H9 (cell line): ENCODE results near the gene KLHL1. TPM values are rescaled to one million over a fixed set of nuclear protein-coding genes. Genes with fewer than 3 reads are reported as not detected.

Experiments used
- DNase-seq: peaks from one replicate; pipeline ENCODE4 v3.0.0-alpha.2; 2017
- H2AFZ ChIP-seq: one replicate; pipeline ENCODE4 v1.6.1; 2013; ENCODE audit warnings: mild to moderate bottlenecking, low read length, control low read depth, moderate library complexity
- H2AK5ac ChIP-seq: 2 replicates; pipeline ENCODE4 v1.6.1; 2013; ENCODE audit warnings: low read length, control low read depth, mixed read lengths; ENCODE audit not compliant: insufficient read length
- H2BK120ac ChIP-seq: one replicate; pipeline ENCODE4 v1.6.1; 2013; ENCODE audit warnings: low read depth, mild to moderate bottlenecking, low read length, control low read depth, inconsistent platforms; ENCODE audit not compliant: poor library complexity, severe bottlenecking
- H2BK12ac ChIP-seq: 2 replicates; pipeline ENCODE4 v1.6.1; 2013; ENCODE audit warnings: low read length, control low read depth, mixed read lengths, low read depth; ENCODE audit not compliant: insufficient read length
- H2BK15ac ChIP-seq: 2 replicates; pipeline ENCODE4 v1.6.1; 2013; ENCODE audit warnings: low read depth, low read length, control low read depth
- H2BK20ac ChIP-seq: one replicate; pipeline ENCODE4 v1.6.1; 2013; ENCODE audit warnings: low read depth, mild to moderate bottlenecking, low read length, control low read depth, inconsistent platforms; ENCODE audit not compliant: poor library complexity, severe bottlenecking
- H2BK5ac ChIP-seq: 2 replicates; pipeline ENCODE4 v1.6.1; 2013; ENCODE audit warnings: low read length, control low read depth, mixed read lengths; ENCODE audit not compliant: insufficient read length
- H3K14ac ChIP-seq: 2 replicates; pipeline ENCODE4 v1.6.1; 2013; ENCODE audit warnings: low read length, control low read depth; ENCODE audit not compliant: insufficient read depth
- H3K18ac ChIP-seq: 2 replicates; pipeline ENCODE4 v1.6.1; 2013; ENCODE audit warnings: low read depth, mild to moderate bottlenecking, mixed read lengths, low read length, control low read depth; ENCODE audit not compliant: insufficient read length
- H3K23ac ChIP-seq: 2 replicates; pipeline ENCODE4 v1.6.1; 2013; ENCODE audit warnings: low read length, control low read depth, mixed read lengths, low read depth; ENCODE audit not compliant: insufficient read length
- H3K23me2 ChIP-seq: 2 replicates; pipeline ENCODE4 v1.6.1; 2013; ENCODE audit warnings: low read depth, mild to moderate bottlenecking, mixed read lengths, low read length, control low read depth; ENCODE audit not compliant: insufficient read length, poor library complexity, severe bottlenecking
- H3K27ac ChIP-seq: 2 replicates; pipeline ENCODE4 v1.5.1; 2013; ENCODE audit warnings: low read length, control low read depth, mixed read lengths, low read depth; ENCODE audit not compliant: insufficient read length
- H3K27me3 ChIP-seq: 2 replicates; pipeline ENCODE4 v1.6.1; 2013; ENCODE audit warnings: low read length, control low read depth, inconsistent platforms; ENCODE audit not compliant: insufficient read depth
- H3K4ac ChIP-seq: 2 replicates; pipeline ENCODE4 v1.6.1; 2013; ENCODE audit warnings: low read depth, mild to moderate bottlenecking, control low read depth, inconsistent platforms, low read length, moderate library complexity
- H3K4me1 ChIP-seq: 2 replicates; pipeline ENCODE4 v1.6.1; 2013; ENCODE audit warnings: low read length, control low read depth, inconsistent platforms; ENCODE audit not compliant: insufficient read depth
- H3K4me2 ChIP-seq: 2 replicates; pipeline ENCODE4 v1.6.1; 2013; ENCODE audit warnings: low read length, control low read depth, mixed read lengths; ENCODE audit not compliant: insufficient read length, insufficient read depth
- H3K56ac ChIP-seq: 2 replicates; pipeline ENCODE4 v1.6.1; 2013; ENCODE audit warnings: low read depth, mild to moderate bottlenecking, mixed read lengths, low read length, control low read depth; ENCODE audit not compliant: insufficient read length
- H3K79me1 ChIP-seq: 2 replicates; pipeline ENCODE4 v1.6.1; 2013; ENCODE audit warnings: low read depth, mild to moderate bottlenecking, moderate library complexity, low read length, control low read depth, inconsistent platforms; ENCODE audit not compliant: insufficient read depth, poor library complexity, severe bottlenecking
- H3K79me2 ChIP-seq: 2 replicates; pipeline ENCODE4 v1.6.1; 2013; ENCODE audit warnings: low read length, control low read depth, inconsistent platforms; ENCODE audit not compliant: insufficient read depth
- H3K9ac ChIP-seq: 2 replicates; pipeline ENCODE4 v1.6.1; 2013; ENCODE audit warnings: low read length, control low read depth, mixed read lengths; ENCODE audit not compliant: insufficient read length; ENCODE audit errors: extremely low read depth
- H3K9me3 ChIP-seq: one replicate; pipeline ENCODE4 v1.6.1; 2013; ENCODE audit warnings: low read depth, low read length, inconsistent platforms; ENCODE audit not compliant: control insufficient read depth
- H3T11ph ChIP-seq: one replicate; pipeline ENCODE4 v1.6.1; 2013; ENCODE audit warnings: mild to moderate bottlenecking, low read length, control low read depth, inconsistent platforms
- H4K20me1 ChIP-seq: one replicate; pipeline ENCODE4 v1.6.1; 2013; ENCODE audit not compliant: control insufficient read depth, insufficient read length, insufficient read depth
- H4K5ac ChIP-seq: 2 replicates; pipeline ENCODE4 v1.6.1; 2013; ENCODE audit warnings: low read depth, mild to moderate bottlenecking, mixed read lengths, low read length, control low read depth; ENCODE audit not compliant: insufficient read length
- H4K8ac ChIP-seq: replicated peaks from 2 replicates; pipeline ENCODE4 v1.6.1; 2013; ENCODE audit warnings: low read length, control low read depth, mixed read lengths, low read depth; ENCODE audit not compliant: insufficient read length
- H4K91ac ChIP-seq: 2 replicates; pipeline ENCODE4 v1.6.1; 2013; ENCODE audit warnings: low read depth, mild to moderate bottlenecking, moderate library complexity, mixed read lengths, low read length, control low read depth; ENCODE audit not compliant: insufficient read length
- H3K27ac Mint-ChIP-seq, 3 experiments: 2 replicates in 2 of 3; 3 replicates in 1 of 3; pipeline ENCODE4 v1.8.0; 2020 to 2021; ENCODE audit warnings: mixed read lengths in 3 of 3, mild to moderate bottlenecking in 1 of 3, moderate library complexity in 1 of 3
- H3K27me3 Mint-ChIP-seq: 2 replicates; pipeline ENCODE4 v1.8.0; 2021; ENCODE audit warnings: low read depth, mild to moderate bottlenecking, moderate library complexity, mixed read lengths
- H3K36me3 Mint-ChIP-seq, 3 experiments: 2 replicates in 2 of 3; 3 replicates in 1 of 3; pipeline ENCODE4 v1.8.0; 2020 to 2021; ENCODE audit warnings: low read depth in 3 of 3, mixed read lengths in 3 of 3; ENCODE audit not compliant: insufficient read depth in 1 of 3
- H3K4me1 Mint-ChIP-seq, 2 experiments: 2 replicates each; pipeline ENCODE4 v1.8.0; 2020; ENCODE audit warnings: mixed read lengths in 2 of 2
- H3K4me3 Mint-ChIP-seq, 2 experiments: 2 replicates in 1 of 2; 3 replicates in 1 of 2; pipeline ENCODE4 v1.8.0; 2020 to 2021; ENCODE audit warnings: mild to moderate bottlenecking in 2 of 2, mixed read lengths in 2 of 2, moderate library complexity in 1 of 2
- H3K9me3 Mint-ChIP-seq, 2 experiments: 2 replicates in 1 of 2; 3 replicates in 1 of 2; pipeline ENCODE4 v1.8.0; 2020; ENCODE audit warnings: mild to moderate bottlenecking in 2 of 2, mixed read lengths in 2 of 2, moderate library complexity in 1 of 2
- CTCF ChIP-seq: fragments of 200-600 bp; sonication (generic); conservative IDR thresholded peaks from 3 replicates; pipeline ENCODE4 v1.8.0; 2021; ENCODE audit warnings: antibody characterized with exemption, mild to moderate bottlenecking
- WGBS: extraction: QIAGEN DNeasy Blood & Tissue Kit; methylation state at CpG from one replicate; pipeline ENCODE4 v1.1.7; 2013; ENCODE audit warnings: missing lambda C conversion rate, low lambda C conversion rate, mixed read lengths; ENCODE audit not compliant: insufficient read length; ENCODE audit errors: extremely low coverage; 5-methylcytosine and 5-hydroxymethylcytosine counted together
- total RNA-seq: library from RNA; stranded (reverse); gene quantifications from 2 replicates; pipeline ENCODE4 v1.2.1, GENCODE V29; 2021

KLHL1 gene
- total RNA-seq, 1 experiment from 2014 or later, result not detected

GRCh38 chr13:69950160-69950559 lies 158.1 kb downstream of the KLHL1 start:
- Mint-ChIP-seq H3K27me3 (no peaks in the 10 kb centered on the region), H3K36me3 (no peaks in the 10 kb centered on the region), H3K9me3 (no peaks in the 10 kb centered on the region), H3K27ac (no peak overlapping the region), H3K4me1 (no peaks in the 10 kb centered on the region), H3K4me3 (no peak overlapping the region)
- no peak overlapping the region for H3K9ac ChIP-seq
- no peak overlapping the region for H3K27ac ChIP-seq
- H4K91ac ChIP-seq, result no peak overlapping the region
- H4K8ac ChIP-seq, result no peak overlapping the region
- H3K9me3 ChIP-seq, result no peaks in the 10 kb centered on the region
- no peaks in the 10 kb centered on the region for H3K4me1 ChIP-seq
- no peak overlapping the region for H3K4ac ChIP-seq
- no peaks in the 10 kb centered on the region for H3K79me2 ChIP-seq
- H2BK120ac ChIP-seq, result no peak overlapping the region
- no peak overlapping the region for H2BK15ac ChIP-seq
- no peak overlapping the region for H2AK5ac ChIP-seq
- no peak overlapping the region for H3K56ac ChIP-seq
- no peak overlapping the region for H2BK12ac ChIP-seq
- no peak overlapping the region for H2BK5ac ChIP-seq
- H4K5ac ChIP-seq, result no peak overlapping the region
- DNase-seq, result no peak
- H3K27me3 ChIP-seq, result no peaks in the 10 kb centered on the region
- no peak for TF ChIP-seq CTCF
- no peak overlapping the region for H3K23ac ChIP-seq
- no peak overlapping the region for H3K4me2 ChIP-seq
- WGBS, result no CpG with 5 or more reads among the region's 4 CpGs
- H3K18ac ChIP-seq, result no peak overlapping the region
- H3T11ph ChIP-seq, result no peak overlapping the region
- H2AFZ ChIP-seq, result no peak overlapping the region
- no peaks in the 10 kb centered on the region for H3K23me2 ChIP-seq
- no peak overlapping the region for H2BK20ac ChIP-seq
- no peaks in the 10 kb centered on the region for H4K20me1 ChIP-seq
- H3K14ac ChIP-seq, result no peak overlapping the region
- no peaks in the 10 kb centered on the region for H3K79me1 ChIP-seq
